HG03045 (cell line): ENCODE results near the gene CLBA1.

Source experiments
- ATAC-seq: cut with Tn5 transposase; IDR thresholded peaks from one replicate; pipeline ENCODE4 v1.9.1; 2021; ENCODE audit warnings: mild to moderate bottlenecking, moderate library complexity; ENCODE audit not compliant: unreplicated experiment

The CLBA1 gene

DNA sequence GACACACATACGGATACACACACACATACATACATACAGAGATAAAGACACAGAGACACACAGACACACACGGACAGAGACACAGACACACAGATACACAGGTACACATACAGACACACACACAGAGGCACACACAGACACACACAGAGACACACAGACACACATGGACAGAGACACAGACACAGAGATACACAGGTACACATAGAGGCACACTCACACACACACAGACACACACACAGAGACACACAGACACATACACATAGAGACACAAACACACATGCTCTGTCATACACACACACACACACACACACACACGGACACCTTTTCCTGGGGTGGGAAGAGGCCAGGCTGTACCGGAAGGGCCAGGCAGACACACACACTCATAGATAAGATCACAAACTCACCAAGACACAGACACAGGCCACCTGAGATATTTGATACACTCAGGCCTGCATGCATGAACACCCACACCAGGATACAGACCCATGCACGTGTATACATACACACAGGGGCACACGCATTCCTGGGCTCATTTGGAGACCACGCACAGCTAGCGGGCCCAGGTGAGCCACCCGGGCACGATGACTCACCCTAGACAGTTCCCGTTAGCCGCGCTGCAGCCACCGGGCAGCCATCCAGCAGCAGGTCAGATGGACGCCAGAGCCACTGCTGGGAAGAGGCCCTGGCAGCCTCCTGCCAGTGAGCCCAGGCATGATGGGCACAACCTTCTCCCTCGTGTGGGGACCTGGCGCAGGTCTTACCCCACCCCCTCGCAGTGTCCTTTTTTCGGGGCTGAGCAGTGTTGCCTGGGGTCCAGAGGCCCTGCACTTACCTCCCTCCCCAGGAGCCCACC, 5.6 kb upstream of the CLBA1 start:
- no peak for ATAC-seq

DNA sequence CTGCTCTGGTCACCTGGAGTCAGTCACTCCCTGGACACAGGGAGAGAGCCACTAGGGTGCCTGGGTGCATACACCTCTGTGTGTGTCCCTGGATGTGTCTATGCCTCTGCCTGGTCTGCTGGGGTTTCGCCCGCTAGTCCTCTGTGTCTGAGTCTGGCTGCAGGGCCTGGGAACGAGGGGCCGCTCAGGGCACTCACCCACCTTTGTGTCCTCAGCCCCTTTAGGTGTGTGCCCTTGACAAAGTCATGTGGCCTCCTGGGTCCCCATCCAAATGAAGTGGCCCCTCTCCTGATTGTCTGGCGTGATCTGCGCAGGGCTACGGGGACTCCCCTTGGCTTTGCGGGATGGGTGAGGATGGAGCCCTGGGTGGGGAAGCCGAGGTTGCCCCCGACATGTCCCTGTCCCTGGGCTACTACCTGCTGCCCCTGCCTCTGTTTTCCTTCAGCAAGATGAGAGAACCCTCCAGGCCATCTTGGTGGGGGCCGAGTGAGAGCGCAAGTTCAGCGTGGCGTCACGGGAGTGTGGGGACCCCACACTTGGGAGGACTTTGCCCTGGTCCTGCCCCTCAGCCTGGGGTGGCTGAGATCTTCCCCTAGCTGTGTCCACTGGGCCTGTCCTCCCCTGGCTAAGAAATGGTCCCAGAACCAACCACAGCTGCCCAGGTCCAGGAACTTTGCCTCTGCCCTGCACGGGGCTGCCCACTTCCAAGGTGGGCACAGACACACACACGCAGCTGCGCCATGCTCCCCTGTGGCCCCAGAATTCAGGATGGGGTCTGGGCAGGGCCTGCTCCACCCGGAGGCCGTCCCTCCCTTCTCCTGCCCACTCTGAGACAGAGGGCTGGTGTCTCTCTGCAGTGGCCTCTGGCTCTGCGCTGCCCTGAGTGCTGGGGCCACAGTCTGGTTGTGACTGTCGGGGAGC, 4.7 kb upstream of the CLBA1 start:
- no peak for ATAC-seq

DNA sequence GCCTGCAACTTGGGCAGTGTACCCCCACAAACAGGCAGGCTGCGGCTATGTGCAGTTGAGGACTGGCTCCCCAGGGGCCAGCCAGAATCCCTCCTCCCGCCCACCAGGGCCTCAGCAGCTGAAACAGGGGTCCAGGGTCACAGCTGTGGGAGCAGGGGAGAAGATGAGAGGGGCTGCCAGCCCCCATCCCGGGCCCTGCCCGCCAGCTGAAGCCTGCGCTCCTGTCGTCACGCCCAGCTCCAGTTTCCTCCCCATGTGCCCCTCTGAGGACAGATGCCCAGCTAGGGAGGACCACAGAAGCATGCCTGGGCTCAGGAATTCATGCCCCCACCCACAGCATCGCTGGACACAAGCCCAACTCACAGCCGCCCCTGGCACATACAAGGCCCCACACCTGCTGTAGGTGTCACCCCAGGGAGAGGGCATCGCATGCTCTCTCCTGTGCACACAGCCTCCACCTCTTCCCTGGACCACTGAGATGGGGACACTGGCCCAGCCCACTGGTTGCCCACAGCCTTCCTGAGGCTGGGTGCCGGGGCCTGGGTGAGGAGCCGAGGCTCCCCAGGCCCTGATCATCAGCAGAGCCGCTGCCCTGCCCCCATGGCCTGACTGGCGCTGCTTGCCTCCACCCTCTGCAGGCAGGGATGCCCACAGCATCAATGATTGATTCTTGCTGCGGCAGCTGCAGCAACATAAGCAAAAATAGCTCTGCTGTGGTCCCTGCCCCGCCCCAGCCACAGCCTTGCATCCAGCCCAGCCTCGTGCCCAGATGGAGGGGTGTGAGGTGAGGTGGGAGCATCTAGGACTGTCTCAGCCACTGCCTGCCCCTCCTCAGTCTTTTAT, 3.7 kb upstream of the CLBA1 start:
- no peak for ATAC-seq

- no peak for ATAC-seq
Measured at GRCh38 chr14:104982548-104983230, 2.9 kb upstream of the CLBA1 start.

GRCh38 chr14:104983231-104983721, 2.3 kb upstream of the CLBA1 start:
- ATAC-seq: no peak

DNA sequence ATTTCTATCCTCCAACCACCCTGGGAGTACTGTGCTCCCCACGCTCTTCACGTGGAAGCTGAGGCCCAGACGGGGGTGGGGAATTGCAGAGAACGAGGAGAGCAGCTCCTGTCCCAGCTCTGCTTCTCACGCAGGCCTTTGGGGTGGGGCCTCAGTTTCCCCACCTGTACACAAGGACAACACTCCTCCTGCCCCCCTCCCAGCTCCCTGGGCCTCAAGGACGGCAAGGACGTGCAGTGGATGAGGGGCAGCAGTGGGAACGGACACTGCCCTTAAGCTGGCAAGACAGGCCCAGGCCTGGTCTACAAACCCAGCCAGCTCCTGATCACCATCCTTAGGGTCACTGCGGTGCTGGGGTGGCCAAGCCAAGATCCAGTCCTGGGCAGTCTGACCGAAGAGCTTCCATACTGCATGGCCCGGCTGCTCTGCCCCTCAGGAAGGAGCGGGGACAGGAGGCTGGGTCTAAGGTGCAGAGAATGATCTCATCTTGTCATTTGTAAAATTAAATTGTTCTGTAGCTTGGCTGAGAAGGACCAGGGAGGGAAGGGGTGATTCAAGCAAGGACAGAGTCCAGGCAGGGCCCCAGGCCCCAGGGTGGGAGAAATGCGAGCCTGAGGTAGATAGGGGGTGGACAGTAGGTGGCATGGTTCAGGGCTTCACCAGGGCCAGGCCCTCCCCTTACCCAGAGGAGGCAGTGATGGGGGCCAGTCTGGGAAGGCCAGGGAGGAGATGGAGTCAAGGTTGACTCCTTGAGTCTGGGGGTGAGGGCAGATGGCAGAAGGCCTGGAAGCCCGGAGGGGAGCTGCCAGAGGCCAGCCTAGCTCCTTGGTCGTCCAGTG, 1.3 kb upstream of the CLBA1 start:
- no peak for ATAC-seq

- no peak for ATAC-seq
Measured at GRCh38 chr14:104986487-104987164, 1.0 kb downstream of the CLBA1 start.

- ATAC-seq: no peak
Measured at GRCh38 chr14:104989236-104989950, 3.8 kb downstream of the CLBA1 start.

- no peak for ATAC-seq
Measured at GRCh38 chr14:104989951-104990303, 4.3 kb downstream of the CLBA1 start.

- no peak for ATAC-seq
Measured at GRCh38 chr14:104991896-104992230, 6.3 kb downstream of the CLBA1 start.

DNA sequence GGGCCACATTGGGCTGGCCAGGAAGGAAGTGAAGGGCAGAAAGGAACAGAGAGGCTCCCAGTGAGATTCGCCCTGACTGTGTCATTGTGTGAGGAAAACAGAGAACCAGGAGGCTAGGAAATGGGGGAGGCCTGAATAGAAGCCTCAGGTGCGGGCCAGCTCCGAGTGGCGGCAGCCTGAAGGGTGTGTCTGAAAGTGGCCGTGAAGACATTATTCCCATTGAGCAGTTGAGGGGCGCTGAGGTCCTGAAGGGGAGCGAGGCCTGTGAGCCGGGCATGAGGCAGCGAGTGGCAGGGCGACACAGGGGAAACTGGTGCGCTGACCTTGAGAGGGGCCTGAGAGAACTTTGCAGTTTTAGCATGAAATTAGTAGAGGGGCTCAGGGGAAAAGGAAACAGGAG, 6.9 kb downstream of the CLBA1 start:
- ATAC-seq: no peak

DNA sequence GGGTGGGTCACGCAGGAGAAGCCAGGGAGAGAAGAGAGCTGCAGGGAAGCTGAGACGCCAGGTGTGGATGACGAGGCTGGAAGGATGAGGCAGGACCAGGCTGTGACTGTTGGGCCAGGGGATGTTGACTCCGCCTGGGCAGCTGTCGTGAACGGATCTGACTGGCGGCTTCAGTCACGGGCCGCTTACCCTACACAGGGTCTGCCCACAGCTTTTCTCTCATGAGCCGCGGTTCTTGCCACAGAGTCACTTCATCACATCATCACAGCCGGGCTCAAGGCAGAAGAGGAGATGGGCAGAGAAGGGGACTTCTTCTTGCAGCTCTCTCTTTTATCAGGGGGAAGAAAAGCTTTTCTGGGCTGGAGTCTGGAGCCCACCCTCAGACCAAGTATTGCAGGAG, 7.7 kb downstream of the CLBA1 start:
- no peak for ATAC-seq

- ATAC-seq: no peak
Measured at GRCh38 chr14:104993808-104994591, 8.4 kb downstream of the CLBA1 start.

GRCh38 chr14:104994978-104995377, 9.4 kb downstream of the CLBA1 start:
- no peak for ATAC-seq

- no peak for ATAC-seq
Measured at GRCh38 chr14:104996032-104996431, 10.4 kb downstream of the CLBA1 start.

- no peak for ATAC-seq
Measured at GRCh38 chr14:104996483-104996882, 10.9 kb downstream of the CLBA1 start.

DNA sequence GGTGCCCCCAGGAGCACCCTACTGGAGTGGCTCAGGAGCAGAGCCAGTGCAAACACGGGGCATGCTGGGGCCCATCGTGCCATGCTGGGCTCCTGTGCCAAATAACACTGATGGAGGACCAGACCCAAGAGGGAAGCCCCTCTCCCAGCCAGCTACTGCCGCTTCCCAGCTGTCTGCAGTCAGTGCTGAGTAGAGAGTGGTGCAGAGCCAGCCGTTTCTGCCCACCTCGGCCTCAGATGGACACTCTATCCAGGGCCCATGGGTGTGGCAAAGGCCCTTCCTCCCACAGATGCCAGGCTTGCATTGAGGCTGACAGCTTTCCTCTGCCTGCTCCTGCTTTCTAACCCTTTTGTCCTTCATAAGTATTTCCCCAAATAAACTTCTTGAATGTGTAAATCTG, 13.2 kb downstream of the CLBA1 start:
- ATAC-seq: no peak

DNA sequence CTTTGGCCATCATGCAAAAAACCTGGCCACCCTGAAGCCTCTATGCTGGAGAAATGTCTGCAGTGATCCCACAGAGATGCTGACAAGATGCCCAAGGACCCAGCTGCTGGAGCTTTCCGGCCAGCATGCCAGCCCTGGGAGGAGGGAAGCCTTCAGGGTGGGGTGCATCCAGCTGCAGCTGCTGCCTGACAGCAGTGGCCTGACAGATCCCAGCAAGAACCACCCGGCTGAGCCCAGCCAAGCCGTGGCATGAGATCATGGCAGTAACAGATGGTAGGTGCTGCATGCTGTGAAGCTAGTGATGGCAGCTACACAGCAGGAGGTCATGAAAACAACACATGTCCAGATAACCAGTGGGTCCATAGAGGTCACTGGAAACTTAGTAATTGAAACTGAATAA, 13.8 kb downstream of the CLBA1 start:
- ATAC-seq: no peak
